ENCODE results near the gene PSMB5.

DNA sequence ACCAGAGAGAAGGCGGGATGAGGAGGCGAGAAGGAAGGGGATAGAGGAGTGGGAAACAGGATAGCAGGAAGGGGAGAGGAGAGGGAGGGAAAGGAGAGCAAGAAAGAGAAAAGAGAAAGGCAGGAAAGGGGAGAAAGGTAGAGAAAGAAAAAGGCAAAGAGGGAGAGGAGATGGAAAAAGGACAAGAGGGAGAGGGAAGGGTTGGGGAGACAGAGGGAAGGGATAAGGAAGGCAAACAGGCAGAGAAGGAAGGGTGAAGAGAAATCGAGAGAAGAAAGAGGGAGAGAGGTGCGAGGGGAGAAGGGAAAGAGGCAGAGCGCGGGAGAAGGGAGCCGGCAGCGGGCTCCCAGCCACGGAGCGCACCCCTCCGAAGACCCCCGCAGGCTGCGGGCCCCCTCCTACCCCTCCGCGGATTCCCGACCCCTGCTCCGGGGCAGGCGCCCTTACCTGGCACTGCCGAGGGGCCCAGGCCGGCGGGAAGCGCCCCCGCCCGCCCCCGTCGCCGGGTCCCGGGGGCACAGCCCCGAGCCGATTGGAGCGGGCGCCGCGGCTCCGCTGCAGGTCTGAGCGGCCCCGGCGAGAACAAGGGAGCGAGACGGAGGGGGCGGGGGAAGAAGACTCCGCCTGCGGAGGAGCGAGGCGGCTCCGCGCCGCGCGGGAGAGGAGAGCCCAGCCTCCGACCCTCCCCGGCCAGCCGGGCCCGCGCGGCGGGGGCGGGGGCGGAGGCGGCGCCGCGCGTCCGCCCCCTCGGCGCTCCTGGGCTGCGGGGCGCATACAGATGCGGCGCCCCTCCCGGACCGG is 22.5 kb upstream of the PSMB5 start, which contains the start of gene CDH24:
- TF ChIP-seq POLR2A (IDR thresholded peaks at IDR 0.05), result no peak
- no peak for TF ChIP-seq CTCF (IDR thresholded peaks at IDR 0.05)

Data from right lobe of liver (tissue), 4 donors.